DND-41 (cell line): ENCODE results near the gene ABCB8.
"Not testable (repeated sequence)": the region's sequence is repeated elsewhere in the genome, so short reads cannot be mapped to it uniquely, and the experiment has no call there.

Source experiments
- ATAC-seq: fragments of 200-7000 bp; cut with Tn5 transposase; 3 replicates; pipeline ENCODE4 v1.9.1; 2021; ENCODE audit warnings: low read depth; ENCODE audit not compliant: insufficient read depth
- DNase-seq: peaks from one replicate; pipeline ENCODE4 v3.0.0-alpha.2; 2020
- H2AFZ ChIP-seq: 2 replicates; pipeline ENCODE4 v1.6.0; 2012; ENCODE audit warnings: low read depth, low read length
- H3K27ac ChIP-seq: 2 replicates; pipeline ENCODE4 v1.5.1; 2012; ENCODE audit warnings: low read length, inconsistent platforms
- H3K27me3 ChIP-seq: fragments of 200-600 bp; sonication (generic); 2 replicates; pipeline ENCODE4 v1.6.0; 2012; ENCODE audit warnings: low read length, mild to moderate bottlenecking, inconsistent platforms; ENCODE audit not compliant: insufficient read depth, poor library complexity
- H3K36me3 ChIP-seq: 2 replicates; pipeline ENCODE4 v1.5.1; 2012; ENCODE audit warnings: low read length, inconsistent platforms; ENCODE audit not compliant: insufficient read depth
- H3K4me1 ChIP-seq: 2 replicates; pipeline ENCODE4 v1.5.1; 2012; ENCODE audit warnings: mild to moderate bottlenecking, low read length; ENCODE audit not compliant: insufficient read depth
- H3K4me2 ChIP-seq: 2 replicates; pipeline ENCODE4 v1.6.0; 2012; ENCODE audit warnings: mild to moderate bottlenecking, moderate library complexity, low read length, inconsistent platforms; ENCODE audit not compliant: insufficient read depth
- H3K4me3 ChIP-seq, 2 experiments: fragments of 200-600 bp in 1 of 2; shearing (Covaris generic) in 1 of 2; 2 replicates each; pipeline ENCODE4 v1.5.1; 2012 to 2016; ENCODE audit warnings: inconsistent platforms in 2 of 2, low read length in 2 of 2, mild to moderate bottlenecking in 2 of 2, low read depth in 1 of 2, moderate library complexity in 1 of 2
- H3K79me2 ChIP-seq: 2 replicates; pipeline ENCODE4 v1.6.0; 2012; ENCODE audit warnings: low read length, inconsistent platforms; ENCODE audit not compliant: insufficient read depth
- H3K9ac ChIP-seq: 2 replicates; pipeline ENCODE4 v1.6.0; 2012; ENCODE audit warnings: low read depth, mild to moderate bottlenecking, inconsistent platforms, low read length, moderate library complexity
- H3K9me3 ChIP-seq: 2 replicates; pipeline ENCODE4 v1.5.1; 2012; ENCODE audit warnings: low read length, moderate library complexity, mild to moderate bottlenecking, inconsistent platforms; ENCODE audit not compliant: insufficient read depth, severe bottlenecking
- H4K20me1 ChIP-seq: 2 replicates; pipeline ENCODE4 v1.6.0; 2012; ENCODE audit warnings: low read length; ENCODE audit not compliant: insufficient read depth
- EZH2 ChIP-seq: IDR thresholded peaks from 3 replicates; pipeline ENCODE4 v1.6.1; 2012; ENCODE audit warnings: borderline replicate concordance, low read depth, mild to moderate bottlenecking, moderate library complexity, low read length, inconsistent platforms; ENCODE audit not compliant: severe bottlenecking
- TF ChIP-seq, protein P1 (sequence below): IDR thresholded peaks from 2 replicates; pipeline ENCODE4 v1.5.1; 2012; ENCODE audit warnings: borderline replicate concordance, low read length, moderate library complexity, mild to moderate bottlenecking; ENCODE audit not compliant: poor library complexity, severe bottlenecking; ENCODE audit errors: extremely low read depth

Gene ABCB8

DNA sequence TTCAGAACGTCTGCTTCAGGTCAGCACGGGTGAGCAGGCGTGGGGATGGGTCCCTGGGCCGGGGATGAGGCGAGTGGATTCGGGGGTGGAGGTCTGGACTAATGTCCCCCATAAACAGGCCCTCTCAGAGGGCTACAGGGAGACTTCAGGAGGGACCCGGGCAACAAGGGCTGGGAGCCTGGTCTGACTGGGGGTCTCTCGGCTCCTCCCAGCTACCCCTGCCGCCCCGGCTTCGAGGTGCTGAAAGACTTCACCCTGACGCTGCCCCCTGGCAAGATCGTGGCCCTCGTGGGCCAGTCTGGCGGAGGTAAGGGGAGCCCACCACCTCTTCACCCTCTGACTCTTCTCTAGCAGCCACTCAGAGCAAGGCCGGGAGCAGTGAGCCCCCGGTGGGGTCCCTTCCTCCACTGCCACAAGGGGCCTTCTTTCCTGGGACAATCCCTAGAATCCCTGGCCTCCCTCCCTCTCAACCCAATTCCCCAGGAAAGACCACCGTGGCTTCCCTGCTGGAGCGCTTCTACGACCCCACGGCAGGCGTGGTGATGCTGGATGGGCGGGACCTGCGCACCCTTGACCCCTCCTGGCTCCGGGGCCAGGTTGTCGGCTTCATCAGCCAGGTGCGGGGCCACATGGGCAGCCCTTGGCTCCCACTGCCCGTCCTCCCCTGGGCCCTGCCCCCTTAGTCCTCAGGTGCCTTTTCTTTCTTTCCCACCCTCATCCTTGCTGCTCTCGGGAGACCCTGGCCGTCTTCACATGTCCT lies 12.5 kb downstream of the ABCB8 start:
- Histone ChIP-seq H3K27me3 (no peaks in the 10 kb centered on the region), H3K4me3 (no peak overlapping the region), H3K27ac (no peak overlapping the region), H4K20me1 (peaks cover 3% of the 10 kb centered on the region; the same call in 1 of the 2 replicates), H3K4me1 (no peaks in the 10 kb centered on the region), H3K4me2 (no peak overlapping the region), H3K9ac (no peak overlapping the region), H3K9me3 (no peaks in the 10 kb centered on the region), H2AFZ (no peak overlapping the region), H3K36me3 (peaks cover 58% of the 10 kb centered on the region), H3K79me2 (no peaks in the 10 kb centered on the region)
- ATAC-seq (no peak), DNase-seq (no peak)
- TF ChIP-seq, protein P1, sequence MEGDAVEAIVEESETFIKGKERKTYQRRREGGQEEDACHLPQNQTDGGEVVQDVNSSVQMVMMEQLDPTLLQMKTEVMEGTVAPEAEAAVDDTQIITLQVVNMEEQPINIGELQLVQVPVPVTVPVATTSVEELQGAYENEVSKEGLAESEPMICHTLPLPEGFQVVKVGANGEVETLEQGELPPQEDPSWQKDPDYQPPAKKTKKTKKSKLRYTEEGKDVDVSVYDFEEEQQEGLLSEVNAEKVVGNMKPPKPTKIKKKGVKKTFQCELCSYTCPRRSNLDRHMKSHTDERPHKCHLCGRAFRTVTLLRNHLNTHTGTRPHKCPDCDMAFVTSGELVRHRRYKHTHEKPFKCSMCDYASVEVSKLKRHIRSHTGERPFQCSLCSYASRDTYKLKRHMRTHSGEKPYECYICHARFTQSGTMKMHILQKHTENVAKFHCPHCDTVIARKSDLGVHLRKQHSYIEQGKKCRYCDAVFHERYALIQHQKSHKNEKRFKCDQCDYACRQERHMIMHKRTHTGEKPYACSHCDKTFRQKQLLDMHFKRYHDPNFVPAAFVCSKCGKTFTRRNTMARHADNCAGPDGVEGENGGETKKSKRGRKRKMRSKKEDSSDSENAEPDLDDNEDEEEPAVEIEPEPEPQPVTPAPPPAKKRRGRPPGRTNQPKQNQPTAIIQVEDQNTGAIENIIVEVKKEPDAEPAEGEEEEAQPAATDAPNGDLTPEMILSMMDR: no peak
- no peak for TF ChIP-seq EZH2

DNA sequence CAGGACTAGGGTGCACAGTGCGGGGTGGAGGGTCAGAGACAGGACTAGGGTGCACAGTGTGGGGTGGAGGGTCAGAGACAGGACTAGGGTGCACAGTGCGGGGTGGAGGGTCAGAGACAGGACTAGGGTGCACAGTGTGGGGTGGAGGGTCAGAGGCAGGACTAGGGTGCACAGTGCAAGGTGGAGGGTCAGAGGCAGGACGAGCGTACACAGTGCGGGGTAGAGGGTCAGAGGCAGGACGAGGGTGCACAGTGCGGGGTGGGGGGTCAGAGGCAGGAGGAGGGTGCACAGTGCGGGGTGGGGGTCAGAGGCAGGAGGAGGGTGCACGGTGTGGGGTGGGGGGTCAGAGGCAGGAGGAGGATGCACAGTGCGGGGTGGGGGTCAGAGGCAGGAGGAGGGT lies 15.2 kb downstream of the ABCB8 start:
- not testable (repeated sequence) for H3K9me3 ChIP-seq, H3K79me2 ChIP-seq, H3K4me3 ChIP-seq, H3K27ac ChIP-seq, ATAC-seq, DNase-seq, H3K9ac ChIP-seq, H3K27me3 ChIP-seq, H2AFZ ChIP-seq, H4K20me1 ChIP-seq, H3K4me1 ChIP-seq, H3K4me2 ChIP-seq
- H3K36me3 ChIP-seq: peaks cover 38% of the 10 kb centered on the region

DNA sequence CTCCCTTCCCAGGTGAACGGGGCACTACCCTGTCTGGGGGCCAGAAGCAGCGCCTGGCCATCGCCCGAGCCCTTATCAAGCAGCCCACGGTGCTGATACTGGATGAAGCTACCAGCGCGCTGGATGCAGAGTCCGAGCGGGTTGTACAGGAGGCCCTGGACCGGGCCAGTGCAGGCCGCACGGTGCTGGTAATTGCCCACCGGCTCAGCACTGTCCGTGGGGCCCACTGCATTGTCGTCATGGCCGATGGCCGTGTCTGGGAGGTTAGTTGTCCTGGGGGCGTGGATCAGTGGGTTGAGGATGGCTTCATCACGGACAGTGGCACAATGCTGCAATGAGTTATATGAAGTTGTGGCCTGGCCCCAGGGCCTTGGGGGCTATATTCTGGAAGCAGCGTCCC lies 15.7 kb downstream of the ABCB8 start:
- H3K9ac ChIP-seq: no peak overlapping the region
- no peak overlapping the region for H3K27ac ChIP-seq
- TF ChIP-seq, protein P1: no peak
- no peak for TF ChIP-seq EZH2
- H4K20me1 ChIP-seq: peaks cover 10% of the 10 kb centered on the region; the same call in 1 of the 2 replicates
- no peaks in the 10 kb centered on the region for H3K9me3 ChIP-seq
- H2AFZ ChIP-seq: no peak overlapping the region
- H3K4me3 ChIP-seq: no peak overlapping the region
- H3K79me2 ChIP-seq: no peaks in the 10 kb centered on the region
- no peak for DNase-seq
- no peaks in the 10 kb centered on the region for H3K4me1 ChIP-seq
- no peak overlapping the region for H3K4me2 ChIP-seq
- peaks cover 38% of the 10 kb centered on the region for H3K36me3 ChIP-seq
- ATAC-seq: no peak
- no peaks in the 10 kb centered on the region for H3K27me3 ChIP-seq

DNA sequence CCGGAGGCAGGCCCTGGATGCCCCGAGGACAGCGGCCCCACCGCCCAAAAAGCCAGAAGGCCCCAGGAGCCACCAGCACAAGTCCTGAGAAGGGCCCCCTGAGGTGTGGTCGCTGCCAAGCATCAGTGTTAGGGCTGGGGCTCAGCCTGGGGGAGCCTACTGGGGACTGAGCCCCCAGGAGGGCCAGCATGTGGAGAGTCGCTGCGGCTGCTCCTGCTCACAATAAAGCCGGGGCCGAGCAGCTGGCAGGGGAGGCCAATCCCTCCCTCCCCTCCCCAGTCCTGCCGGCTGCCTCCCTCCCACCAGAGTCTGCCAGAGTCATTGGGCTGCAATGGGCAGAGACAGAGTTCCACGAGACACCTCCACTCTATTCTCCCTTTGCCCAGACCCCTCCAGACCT lies 17.0 kb downstream of the ABCB8 start:
- Histone ChIP-seq H3K4me1 (no peaks in the 10 kb centered on the region), H3K27ac (no peak overlapping the region), H3K9me3 (no peaks in the 10 kb centered on the region), H2AFZ (no peak overlapping the region), H3K4me2 (no peak overlapping the region), H4K20me1 (peaks cover 19% of the 10 kb centered on the region), H3K4me3 (no peak overlapping the region), H3K79me2 (no peaks in the 10 kb centered on the region), H3K9ac (no peak overlapping the region), H3K36me3 (peaks cover 38% of the 10 kb centered on the region), H3K27me3 (no peaks in the 10 kb centered on the region)
- ATAC-seq (no peak), DNase-seq (no peak)
- no peak for TF ChIP-seq EZH2
- TF ChIP-seq, protein P1: no peak
